ENCODE measurements around the gene C2orf66.

C2orf66 gene

DNA sequence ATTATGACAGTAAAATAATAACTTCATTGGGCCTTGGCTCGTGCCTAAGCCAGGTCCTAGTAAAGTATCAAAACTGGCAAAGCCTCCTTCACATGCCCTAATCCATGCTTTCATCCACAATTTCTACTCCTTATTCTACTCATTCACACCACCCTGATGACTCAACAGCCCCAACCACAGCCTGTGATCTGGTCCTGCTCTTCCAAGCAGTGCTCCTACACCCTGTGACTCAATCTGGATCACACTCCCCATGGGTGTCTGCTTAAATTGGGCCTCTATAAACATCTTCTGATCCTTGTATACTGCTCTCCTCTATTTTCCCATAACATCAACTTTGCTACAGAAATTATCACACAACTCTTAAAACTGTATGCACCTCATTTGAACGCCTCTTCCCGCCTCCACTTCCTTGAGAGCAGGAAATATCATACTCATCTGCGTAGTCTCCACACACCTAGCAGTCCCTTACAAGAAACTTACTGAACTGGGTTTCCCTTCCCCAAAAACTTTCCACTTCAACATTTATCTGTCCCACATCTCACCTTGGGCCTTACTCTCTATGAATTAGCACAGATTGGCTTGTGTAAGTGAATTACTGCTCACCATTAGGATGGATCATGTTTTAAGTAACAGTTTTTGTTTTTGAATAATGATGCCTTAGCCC, 25.6 kb downstream of the C2orf66 start:
- H3K4me3 ChIP-seq (ENCODE audit: low read depth, low read length): no peak overlapping the region
- TF ChIP-seq, protein P1, sequence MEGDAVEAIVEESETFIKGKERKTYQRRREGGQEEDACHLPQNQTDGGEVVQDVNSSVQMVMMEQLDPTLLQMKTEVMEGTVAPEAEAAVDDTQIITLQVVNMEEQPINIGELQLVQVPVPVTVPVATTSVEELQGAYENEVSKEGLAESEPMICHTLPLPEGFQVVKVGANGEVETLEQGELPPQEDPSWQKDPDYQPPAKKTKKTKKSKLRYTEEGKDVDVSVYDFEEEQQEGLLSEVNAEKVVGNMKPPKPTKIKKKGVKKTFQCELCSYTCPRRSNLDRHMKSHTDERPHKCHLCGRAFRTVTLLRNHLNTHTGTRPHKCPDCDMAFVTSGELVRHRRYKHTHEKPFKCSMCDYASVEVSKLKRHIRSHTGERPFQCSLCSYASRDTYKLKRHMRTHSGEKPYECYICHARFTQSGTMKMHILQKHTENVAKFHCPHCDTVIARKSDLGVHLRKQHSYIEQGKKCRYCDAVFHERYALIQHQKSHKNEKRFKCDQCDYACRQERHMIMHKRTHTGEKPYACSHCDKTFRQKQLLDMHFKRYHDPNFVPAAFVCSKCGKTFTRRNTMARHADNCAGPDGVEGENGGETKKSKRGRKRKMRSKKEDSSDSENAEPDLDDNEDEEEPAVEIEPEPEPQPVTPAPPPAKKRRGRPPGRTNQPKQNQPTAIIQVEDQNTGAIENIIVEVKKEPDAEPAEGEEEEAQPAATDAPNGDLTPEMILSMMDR (IDR thresholded peaks at IDR 0.05; ENCODE audit: insufficient read depth, low read depth, low read length, missing control alignments): no peak
- DNase-seq (ENCODE audit: low read depth): no peak

DNA sequence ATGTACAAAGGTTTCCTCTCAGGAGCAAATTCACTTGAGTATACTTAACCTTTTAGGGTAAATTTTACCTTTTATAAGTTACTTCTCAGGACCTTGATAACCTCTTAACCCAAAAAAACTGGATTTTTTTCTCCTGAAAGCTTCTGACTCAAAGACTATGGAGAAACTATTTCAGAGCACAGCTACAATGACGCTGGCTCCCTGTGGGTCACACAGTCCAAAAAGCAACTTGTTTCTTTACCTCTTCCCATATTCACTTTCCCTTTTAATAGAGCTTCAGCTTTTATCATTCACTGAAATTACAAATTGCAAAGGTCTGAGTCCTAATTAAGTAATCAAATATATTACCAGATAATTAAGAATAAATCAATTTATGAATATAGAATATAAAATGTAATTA, 42.1 kb downstream of the C2orf66 start:
- TF ChIP-seq, protein P1 (IDR thresholded peaks at IDR 0.05; ENCODE audit: insufficient read depth, low read depth, low read length, missing control alignments): no peak
- DNase-seq (ENCODE audit: low read depth): no peak
- H3K4me3 ChIP-seq (ENCODE audit: low read depth, low read length): no peak overlapping the region

DNA sequence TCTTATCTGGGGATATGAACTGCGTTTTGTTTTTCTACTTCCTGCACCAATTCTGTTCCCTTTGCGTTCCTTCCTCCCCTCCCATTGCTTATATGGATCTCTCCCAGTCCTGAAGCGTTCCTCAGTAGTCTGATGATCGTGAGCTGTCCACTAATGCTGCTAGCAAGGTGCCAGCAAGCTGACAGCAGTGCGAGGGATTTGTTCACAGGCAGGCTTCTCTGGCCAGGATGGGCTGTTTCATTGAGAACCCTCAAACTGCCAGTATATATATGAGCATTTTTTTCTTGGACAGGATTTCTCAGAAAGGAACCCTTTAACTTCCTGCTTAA, 49.8 kb downstream of the C2orf66 start:
- H3K4me3 ChIP-seq (ENCODE audit: low read depth, low read length): no peak overlapping the region
- DNase-seq (ENCODE audit: low read depth): no peak
- TF ChIP-seq, protein P1 (IDR thresholded peaks at IDR 0.05; ENCODE audit: insufficient read depth, low read depth, low read length, missing control alignments): no peak

DNA sequence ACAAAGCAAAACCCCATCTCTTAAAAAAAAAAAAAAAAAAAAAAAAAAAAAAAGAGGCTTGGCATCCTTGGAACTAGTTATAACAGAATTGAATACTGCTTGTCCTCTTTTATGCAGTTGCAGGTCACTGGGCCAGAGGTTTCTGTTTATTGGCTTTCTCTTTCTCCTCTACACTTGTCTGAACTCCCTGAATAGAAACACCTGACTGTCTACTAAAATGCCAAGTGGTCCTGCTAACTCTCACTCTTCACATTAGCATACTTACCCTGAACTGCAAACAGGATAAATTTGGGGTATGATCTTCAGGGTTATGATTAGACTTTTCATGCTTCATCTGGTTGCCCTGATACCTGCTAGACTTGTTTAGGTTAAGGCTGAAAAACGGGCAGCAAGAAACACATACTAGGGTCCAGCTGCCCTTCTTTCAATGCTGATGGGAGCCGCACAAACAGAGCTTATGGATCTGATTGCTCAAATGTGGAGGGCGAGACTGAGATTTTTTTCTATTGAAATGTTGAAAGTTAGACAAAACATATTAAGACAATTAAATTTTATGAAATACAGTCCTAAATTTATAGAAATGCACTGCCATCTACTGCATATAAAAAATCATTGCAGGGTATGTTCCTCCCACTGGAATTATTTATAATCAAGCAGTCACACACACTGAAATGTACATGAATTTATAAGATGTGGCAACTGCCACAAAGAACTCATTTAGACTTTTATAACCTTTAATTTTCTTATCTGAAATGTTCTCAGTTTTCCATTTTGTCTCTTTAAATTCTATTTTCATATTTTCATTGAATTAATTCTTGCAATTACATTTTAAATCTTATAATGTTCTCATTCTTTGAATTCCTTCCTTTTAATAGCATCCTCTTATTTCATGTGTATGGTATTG, 50.4 kb downstream of the C2orf66 start:
- H3K4me3 ChIP-seq (ENCODE audit: low read depth, low read length): no peak overlapping the region
- TF ChIP-seq, protein P1 (IDR thresholded peaks at IDR 0.05; ENCODE audit: insufficient read depth, low read depth, low read length, missing control alignments): no peak
- no peak for DNase-seq (ENCODE audit: low read depth)

All from GM12865 (cell line).